HG03097 (cell line): ENCODE results near the gene RADIL.
"Not testable (repeated sequence)": the region's sequence is repeated elsewhere in the genome, so short reads cannot be mapped to it uniquely, and the experiment has no call there.

Experiments
- ATAC-seq: cut with Tn5 transposase; IDR thresholded peaks from one replicate; pipeline ENCODE4 v1.9.1; 2021; ENCODE audit not compliant: unreplicated experiment, low FRiP score

RADIL gene

DNA sequence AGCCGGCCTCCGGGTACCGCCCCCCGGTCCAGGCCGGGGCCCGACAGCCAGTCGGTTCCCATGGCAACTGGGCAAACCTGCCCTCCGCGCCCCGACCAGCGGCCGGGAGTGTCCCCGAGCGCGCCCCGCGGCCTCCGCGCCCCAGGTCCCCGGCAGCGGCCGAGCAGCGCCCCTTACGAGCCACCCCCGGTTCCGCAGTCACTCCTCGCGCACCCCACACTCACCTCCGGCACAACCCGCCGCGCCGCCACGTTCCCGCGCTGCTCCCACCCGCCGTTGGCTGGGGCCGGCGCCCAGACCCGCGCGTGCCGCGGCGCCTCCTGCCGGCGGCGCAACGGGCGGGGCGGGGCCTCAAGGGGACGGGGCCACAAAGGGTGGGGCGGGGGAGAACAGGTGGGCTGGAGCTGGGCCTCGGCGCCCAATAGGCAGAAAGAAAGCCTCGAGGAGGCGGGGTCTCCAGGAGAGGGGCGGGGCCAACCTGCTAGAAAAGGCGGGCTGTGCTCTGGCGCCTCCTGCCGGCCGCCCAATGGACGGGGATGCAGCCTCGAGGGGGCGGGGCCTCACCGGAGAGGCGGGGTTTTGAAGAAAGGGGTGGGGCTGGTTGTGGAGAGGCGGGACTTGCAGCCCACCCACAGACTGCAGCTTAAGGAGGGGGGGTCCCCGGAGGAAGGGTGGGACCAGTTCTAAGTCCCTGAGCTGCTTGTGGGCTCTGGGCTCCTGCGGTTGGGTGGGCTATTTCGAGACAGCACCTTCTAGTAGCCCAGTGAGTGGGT is at the start of gene RADIL:
RADIL (minus strand) TSS at position 345 of the 773 bp plus-strand sequence. CDS start 5,577 bp downstream, outside the sequence.
- ATAC-seq: no peak

- ATAC-seq: no peak
Observed at GRCh38 chr7:4931943-4932342, 48.4 kb upstream of the RADIL start.

- ATAC-seq: no peak
Observed at GRCh38 chr7:4929005-4929404, 45.5 kb upstream of the RADIL start.

GRCh38 chr7:4928445-4928844 is 44.9 kb upstream of the RADIL start:
- no peak for ATAC-seq

DNA sequence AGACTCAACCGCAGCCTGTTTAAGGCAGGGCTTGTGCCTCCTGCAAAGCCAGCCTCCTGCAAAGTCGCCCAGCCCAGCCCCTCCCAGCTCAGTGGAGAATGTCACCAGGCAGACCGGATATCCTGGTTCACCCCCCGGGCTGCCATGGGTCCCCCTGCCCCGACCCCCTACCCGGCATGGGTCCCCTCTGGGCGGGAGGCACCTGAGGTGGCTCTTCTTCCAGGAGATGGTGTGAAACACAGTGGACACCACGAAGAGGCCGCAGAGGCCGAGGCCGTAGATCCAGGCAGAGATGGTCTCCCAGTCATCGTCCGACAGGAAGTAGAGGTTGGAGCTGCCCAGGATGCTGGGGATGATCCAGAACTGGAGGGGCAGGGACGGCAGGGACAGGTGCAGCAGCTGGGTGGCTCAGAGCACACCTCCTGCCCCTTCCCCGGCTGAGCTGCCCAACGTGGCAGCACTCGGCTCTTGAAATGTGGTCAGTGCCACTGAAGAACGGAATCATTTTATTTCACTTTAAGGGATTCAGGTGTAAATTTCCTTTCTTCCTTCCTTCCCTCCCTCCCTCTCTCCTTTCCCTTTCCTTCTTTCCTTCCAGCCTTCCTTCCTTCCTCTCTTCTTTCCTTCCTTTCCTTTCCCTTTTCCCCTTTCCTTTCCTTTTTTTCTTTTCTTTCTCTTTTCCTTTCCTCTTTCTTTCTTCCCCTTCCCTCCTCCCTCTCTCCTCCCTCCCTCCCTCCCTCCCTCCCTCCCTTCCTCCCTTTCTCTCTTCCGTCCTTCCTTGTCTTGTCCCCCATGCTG is 36.7 kb upstream of the RADIL start:
- ATAC-seq: no peak

GRCh38 chr7:4916113-4916512 is 32.6 kb upstream of the RADIL start:
- ATAC-seq: no peak

DNA sequence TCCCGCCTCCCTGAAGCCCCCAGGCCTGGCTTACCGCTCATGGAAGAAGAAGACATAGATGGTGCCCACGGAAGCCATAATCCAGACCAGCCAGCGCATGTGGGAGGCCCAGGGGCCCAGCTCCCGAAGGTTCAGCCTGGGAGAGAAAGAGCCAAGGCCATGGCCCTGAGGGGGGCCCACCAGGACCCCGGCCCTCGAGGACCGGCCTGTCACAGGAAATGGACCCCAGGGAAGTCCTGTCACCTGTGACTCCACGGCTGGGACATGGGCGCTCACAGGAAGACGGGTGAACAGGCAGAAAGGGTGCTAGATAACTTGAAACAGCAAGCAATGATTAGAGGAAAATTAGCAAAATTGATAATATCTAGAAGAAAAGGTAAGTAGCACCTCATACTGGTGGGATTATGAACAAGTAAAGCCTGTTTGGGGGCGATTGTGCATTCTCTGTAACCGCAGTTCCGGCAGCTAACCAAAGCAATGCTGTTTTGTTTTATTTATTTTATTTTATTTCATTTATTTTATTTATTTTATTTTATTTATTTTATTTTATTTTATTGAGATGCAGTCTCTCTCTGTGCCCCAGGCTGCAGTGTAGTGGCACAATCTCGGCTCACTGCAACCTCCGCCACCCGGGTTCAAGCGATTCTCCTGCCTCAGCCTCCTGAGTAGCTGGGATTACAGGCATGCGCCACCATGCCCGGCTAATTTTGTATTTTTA is 27.8 kb upstream of the RADIL start:
- no peak for ATAC-seq

GRCh38 chr7:4906682-4907081 is 23.2 kb upstream of the RADIL start:
- ATAC-seq: no peak

DNA sequence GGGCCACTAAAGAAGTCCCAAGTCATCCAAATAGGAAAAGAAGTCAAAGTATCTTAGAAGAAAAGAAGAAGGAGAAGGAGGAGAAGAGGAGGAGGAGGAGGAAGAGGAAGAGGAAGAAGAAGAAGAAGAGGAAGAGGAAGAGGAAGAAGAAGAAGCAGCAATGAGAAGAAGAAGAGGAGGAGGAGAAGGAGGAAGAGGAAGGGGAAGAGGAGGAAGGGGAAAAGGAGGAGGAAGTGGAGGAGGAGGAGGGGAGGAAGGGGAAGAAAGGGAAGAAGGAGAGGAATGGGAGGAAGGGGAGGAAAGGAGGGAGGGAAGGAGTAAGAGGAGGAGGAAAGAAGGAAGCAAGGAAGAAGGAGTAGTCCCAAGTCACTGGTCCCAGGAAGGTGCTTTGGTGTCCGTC is 21.7 kb upstream of the RADIL start:
- no peak for ATAC-seq

DNA sequence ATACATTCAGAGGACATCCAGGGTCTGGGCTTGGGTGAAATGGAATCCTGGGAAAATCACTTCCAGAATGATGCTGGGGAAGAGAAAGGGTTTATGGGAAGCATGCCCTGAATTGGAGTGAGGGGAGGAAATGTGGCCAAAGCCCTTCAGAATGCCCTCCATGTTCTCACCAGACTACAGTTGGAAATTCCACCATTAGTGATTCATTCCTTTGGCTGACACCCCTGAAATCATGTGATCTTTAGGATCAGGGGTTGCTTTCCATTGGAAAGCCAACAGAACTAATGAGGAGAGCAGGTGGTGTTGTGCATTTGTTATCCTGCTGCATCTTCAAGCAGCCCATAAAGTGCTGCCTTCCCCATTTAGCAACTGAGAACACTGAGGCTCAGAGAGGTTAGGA is 20.8 kb upstream of the RADIL start:
- no peak for ATAC-seq

- ATAC-seq: no peak
Observed at GRCh38 chr7:4895766-4896165, 12.2 kb upstream of the RADIL start.

GRCh38 chr7:4894482-4894881 is 11.0 kb upstream of the RADIL start:
- no peak for ATAC-seq

GRCh38 chr7:4893929-4894475 is 10.5 kb upstream of the RADIL start:
- no peak for ATAC-seq

GRCh38 chr7:4893188-4893587 is 9.7 kb upstream of the RADIL start:
- not testable (repeated sequence) for ATAC-seq

GRCh38 chr7:4891522-4891921 is 8.0 kb upstream of the RADIL start:
- ATAC-seq: not testable (repeated sequence)

DNA sequence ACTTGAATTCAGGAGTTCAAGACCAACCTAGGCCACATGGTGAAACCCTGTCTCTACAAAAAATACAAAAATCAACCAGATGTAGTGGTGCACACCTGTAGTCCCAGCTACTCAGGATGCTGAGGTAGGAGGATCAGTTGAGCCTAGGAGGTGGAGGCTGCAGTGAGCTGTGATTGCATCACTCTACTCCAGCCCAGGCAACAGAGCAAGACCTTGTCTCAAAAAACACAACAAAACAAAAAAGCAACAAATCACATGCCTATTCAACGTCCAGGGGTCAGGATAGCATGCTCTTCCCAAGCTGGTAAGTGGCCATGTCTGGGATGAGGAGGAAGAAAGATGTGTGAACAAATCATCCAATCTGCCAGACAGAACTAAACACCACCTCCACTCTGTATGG is 6.2 kb upstream of the RADIL start:
- no peak for ATAC-seq

DNA sequence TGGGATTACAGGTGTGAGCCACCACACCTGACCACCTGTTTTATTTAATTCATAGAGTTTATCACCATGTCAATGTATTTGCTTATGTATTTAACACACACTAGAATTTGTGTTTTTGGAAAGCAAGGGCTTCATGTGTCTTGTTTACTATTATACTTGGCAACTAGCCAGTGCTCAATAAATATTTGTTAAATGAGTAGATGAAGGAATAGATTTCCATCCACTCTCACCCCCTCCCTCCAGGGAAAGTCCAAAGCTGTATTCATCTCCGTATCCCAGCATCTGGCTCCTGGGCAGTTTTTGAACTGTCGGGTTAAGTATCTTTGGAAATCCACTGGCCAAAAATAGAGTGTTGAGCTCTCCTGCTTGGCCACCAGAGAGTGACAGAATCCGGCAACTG is 4.6 kb upstream of the RADIL start:
- ATAC-seq: no peak

GRCh38 chr7:4886671-4887070 is 3.2 kb upstream of the RADIL start:
- ATAC-seq: no peak

DNA sequence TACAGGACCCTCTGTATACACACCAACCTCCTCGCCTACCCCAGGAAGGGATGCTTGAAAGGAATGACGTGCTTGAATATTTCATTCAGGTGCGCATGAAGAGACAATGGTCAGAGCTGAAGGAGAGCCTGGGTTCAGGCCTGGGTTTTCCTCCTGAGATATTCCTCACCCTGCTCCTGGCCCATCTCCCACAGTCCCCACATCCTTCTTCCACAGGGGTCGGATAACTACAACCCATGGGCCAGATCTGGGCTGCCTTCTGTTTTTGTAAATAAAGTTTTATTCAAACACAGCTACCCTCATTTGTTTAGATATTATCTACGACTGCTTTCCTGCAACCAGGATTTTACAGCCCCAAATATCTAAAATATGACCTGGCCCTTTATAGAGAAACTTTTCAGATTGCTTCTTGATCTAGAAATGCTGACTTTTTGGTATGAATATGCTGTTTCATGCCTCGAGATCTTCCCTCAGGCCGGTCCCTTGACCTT is 1.8 kb upstream of the RADIL start:
- no peak for ATAC-seq

DNA sequence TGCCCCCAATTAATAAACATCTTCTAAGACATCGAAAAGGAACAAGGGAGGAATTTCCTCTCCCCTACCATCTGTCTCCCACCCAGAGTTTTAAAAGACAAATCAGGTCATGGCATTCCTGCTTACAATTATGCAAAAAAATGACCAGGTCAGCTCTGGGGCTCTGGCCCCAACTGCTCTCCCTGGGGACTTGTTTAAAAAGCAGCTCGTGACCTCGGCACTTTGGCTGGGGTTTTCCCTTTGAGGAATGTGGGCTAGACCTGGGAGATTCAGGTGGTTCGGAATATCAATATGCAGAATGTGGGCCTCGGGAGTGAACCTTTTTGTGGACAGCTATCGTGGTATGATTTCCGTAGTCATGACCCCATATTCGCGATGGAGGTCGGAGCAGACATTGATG is 648 bp upstream of the RADIL start:
- no peak for ATAC-seq

GRCh38 chr7:4883033-4883371 is 514 bp downstream of the RADIL start:
- no peak for ATAC-seq
